Right lung (tissue), 5 donors: ENCODE results near the gene TUBB1. TPM values are rescaled to one million over a fixed set of nuclear protein-coding genes. Genes with fewer than 3 reads are reported as not detected.

Experiments used
- polyA plus RNA-seq, 5 donors: library from polyadenylated mRNA; unstranded; fragments of 120-200 nt; gene quantifications; one replicate each; pipeline versions ENCODE4 v1.2.1 to v1.2.3, GENCODE V29; 2013; ENCODE audit warnings: inconsistent platforms in 1 of 5, low replicate concordance in 1 of 5; ENCODE audit not compliant: insufficient read length in 5 of 5, insufficient read depth in 1 of 5

Gene TUBB1
- polyA plus RNA-seq, 5 donors = 3.1 to 5.7 (median 4.4) TPM

Other genes starting within 250 kb of the TUBB1 start
- gene GNAS-AS1, start 168.5 kb upstream of the TUBB1 start, polyA plus RNA-seq = under 1 TPM; 0.55 to 0.89 (median 0.82) TPM
- gene GNAS, start 166.7 kb upstream of the TUBB1 start, polyA plus RNA-seq = 1,000 to 10,000 TPM; 1,613 to 2,188 (median 1,845) TPM
- 100 to 1,000 TPM; 102 to 120 (median 109) TPM for gene NELFCD, start 38.2 kb upstream of the TUBB1 start, polyA plus RNA-seq
- gene CTSZ, start 12.2 kb upstream of the TUBB1 start, polyA plus RNA-seq = 100 to 1,000 TPM in 3 of 5 donors, 10 to 100 TPM in 2; 88.8 to 112 (median 111) TPM
- gene ATP5F1E, start 12.9 kb downstream of the TUBB1 start, polyA plus RNA-seq = 100 to 1,000 TPM; 156 to 213 (median 203) TPM
- 10 to 100 TPM; 46.3 to 66.9 (median 55.5) TPM for gene PRELID3B, start 23.4 kb downstream of the TUBB1 start, polyA plus RNA-seq
- gene ZNF831, start 144.4 kb downstream of the TUBB1 start, polyA plus RNA-seq = under 1 TPM; 0.13 to 0.15 (median 0.15) TPM